Fibroblast of the conjunctiva (primary cell): ENCODE measurements around the gene NBPF11.
"Not testable (repeated sequence)": the region's sequence is repeated elsewhere in the genome, so short reads cannot be mapped to it uniquely, and the experiment has no call there.

Experiments used
- DNase-seq: peaks from one replicate; pipeline ENCODE4 v3.0.0-alpha.2; 2010; ENCODE audit warnings: low read depth

NBPF11 gene

DNA sequence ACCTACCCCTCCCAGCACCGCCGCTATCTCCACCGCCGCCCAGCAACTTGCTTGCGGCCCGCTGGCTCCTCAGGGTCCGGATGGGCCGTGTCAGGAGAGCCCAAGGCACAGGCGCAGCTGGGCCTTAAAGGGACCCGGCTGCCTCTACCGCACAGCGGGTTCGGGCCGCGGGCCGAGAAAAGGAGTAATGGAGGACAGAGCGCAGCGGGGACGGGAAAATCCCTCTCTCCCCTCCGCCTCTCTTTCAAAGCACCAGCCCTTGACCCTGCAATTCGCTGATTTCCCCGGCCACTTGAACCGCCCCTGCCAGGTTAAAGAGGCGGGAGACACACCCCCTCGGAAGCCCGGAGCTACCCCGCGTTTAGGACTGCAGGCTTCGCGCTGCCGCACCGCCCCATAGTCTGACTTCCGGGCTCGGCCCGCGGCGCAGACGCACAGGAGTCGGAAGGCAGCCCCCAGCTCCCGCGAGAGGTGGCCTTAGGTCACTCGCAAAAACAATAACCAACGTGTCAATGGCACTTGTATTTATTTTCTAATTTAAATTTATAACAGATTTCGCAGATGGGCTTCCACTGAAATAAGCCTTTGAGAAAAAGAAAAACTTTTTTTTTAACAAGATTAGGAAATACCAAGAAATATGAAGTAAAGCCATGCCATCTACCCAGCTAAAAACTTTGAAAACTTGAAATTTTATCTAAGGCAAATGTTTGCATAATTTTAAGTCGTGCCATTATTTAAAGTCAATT lies at the start of gene NBPF11:
TSS of gene NBPF11 (minus strand) at position 371 of the 746 bp plus-strand sequence. CDS start 25,278 bp downstream, outside the sequence.
- DNase-seq: peak; percentile 49

DNA sequence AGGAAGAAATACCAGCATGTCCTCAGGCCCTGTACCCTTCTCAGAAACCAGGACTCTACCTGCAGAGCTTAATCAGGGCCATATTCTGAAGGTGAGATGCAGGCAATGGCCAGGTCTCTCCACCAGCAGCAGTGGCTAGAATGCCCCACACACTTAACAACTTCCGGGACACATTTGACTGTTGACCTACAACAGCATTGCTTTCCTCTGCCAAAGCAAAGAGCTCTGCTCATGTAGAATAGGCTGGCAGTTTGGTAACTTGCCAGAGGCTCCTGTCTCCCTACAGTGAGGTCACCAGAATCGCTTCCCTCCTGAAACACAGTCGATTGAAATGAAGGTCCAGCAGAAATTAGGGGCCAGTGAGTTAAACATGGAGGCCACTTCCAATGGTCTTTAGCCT lies 45.3 kb upstream of the NBPF11 start:
- DNase-seq: not testable (repeated sequence)

- DNase-seq: not testable (repeated sequence)
Observed at GRCh38 chr1:148196949-148197348, 44.9 kb upstream of the NBPF11 start.

DNA sequence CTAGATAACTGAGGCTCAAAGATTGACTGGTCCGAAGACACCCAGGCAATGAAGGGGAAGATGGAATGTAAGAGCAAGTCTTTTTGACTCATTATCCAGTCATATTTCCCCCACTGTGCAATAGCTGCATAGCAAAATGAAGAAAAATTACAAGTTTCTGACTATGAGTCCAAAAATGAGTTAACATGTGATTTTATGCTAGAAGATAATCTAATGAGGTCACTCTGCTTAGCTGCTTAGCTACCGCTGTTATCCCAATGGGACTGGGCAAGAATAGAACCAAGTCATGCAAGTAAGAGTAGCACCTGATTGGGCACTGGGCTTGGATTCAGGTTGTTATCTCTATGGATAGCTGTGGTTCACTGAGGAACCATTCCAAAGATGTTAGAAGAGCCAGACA lies 43.0 kb upstream of the NBPF11 start:
- DNase-seq: not testable (repeated sequence)

GRCh38 chr1:148188768-148189167 lies 36.7 kb upstream of the NBPF11 start:
- DNase-seq: not testable (repeated sequence)

DNA sequence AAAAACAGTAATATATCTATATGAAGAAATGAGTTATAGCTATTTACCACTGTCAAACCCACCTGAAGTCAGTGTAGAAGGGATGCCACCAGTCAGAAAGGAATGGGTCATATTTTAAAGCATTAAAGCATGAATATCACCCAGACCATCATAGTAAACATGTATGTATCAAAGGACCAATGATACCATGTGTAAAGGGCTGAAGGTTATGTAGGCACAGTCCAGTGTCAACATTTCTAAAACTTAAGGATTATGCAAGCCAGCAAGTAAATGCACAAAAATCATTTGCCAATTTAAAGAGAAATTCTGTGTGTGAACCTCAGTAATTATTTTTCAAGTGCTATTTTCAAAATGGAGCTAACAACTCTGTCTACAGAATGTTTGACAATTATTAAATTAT lies 26.6 kb upstream of the NBPF11 start:
- not testable (repeated sequence) for DNase-seq

GRCh38 chr1:148175414-148175813 lies 23.3 kb upstream of the NBPF11 start:
- not testable (repeated sequence) for DNase-seq

- DNase-seq: not testable (repeated sequence)
Observed at GRCh38 chr1:148171995-148172394, 19.9 kb upstream of the NBPF11 start.

DNA sequence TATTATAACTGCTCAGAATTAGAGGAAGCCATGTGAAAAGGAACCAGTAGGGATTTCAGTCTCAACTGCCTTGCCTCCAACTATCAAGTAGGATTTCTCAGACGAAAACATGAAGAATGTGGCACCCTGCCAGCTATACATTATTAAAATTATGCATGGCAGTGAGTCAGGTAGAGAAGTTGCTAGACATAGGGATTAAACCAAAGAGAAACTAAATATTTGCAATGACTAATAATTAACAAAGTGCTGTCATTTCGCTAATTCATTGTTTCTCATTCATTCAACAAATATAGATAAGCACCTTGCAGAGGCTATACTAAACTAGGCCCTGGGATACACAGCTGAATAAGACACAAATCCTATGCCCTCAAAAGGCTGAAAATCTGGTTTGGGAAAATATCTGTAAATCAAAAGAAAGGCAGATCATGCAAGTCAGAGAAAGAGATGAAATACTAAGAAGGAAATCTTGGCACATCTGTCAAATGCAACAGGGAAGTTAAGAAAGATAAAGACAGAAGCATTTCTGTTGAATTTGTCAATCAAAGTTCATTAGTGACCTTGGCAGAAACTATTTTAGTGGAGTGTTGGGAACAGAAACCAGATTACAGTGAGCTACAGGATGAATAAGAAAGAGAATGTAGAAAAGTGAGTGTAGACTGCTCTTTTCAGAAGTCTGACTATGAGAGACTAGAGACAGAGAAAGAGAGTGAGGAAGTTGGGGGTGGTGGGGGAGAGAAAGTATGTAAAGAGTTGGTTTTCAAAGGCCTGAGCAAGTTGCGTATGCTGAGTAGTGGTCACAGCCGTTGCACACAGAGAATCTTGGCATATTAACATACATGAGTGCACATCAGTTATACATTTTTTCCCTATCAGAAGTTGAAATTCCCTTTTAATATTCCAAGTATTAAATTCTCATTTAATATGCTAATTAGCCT lies 14.7 kb upstream of the NBPF11 start:
- no peak for DNase-seq

DNA sequence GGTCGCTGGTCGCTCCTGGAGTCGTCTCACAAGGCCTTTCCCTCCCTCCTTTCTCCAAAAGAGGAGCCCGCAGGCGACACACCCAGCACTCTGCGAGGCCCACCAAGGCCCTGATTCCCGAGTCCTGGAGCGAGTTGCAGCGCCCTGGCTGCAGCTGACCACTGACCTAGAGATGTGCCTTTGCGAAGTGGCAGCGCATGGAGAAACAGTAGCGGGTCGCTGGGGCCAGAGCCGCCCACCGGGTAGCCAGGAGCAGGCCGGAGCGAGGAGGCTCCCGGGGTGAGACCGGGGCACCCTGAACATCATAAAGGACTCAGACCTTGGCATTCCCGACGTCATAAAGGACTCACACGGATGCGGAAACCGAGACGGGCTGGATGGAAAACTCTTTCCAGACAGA lies 10.3 kb upstream of the NBPF11 start:
- no peak for DNase-seq

DNA sequence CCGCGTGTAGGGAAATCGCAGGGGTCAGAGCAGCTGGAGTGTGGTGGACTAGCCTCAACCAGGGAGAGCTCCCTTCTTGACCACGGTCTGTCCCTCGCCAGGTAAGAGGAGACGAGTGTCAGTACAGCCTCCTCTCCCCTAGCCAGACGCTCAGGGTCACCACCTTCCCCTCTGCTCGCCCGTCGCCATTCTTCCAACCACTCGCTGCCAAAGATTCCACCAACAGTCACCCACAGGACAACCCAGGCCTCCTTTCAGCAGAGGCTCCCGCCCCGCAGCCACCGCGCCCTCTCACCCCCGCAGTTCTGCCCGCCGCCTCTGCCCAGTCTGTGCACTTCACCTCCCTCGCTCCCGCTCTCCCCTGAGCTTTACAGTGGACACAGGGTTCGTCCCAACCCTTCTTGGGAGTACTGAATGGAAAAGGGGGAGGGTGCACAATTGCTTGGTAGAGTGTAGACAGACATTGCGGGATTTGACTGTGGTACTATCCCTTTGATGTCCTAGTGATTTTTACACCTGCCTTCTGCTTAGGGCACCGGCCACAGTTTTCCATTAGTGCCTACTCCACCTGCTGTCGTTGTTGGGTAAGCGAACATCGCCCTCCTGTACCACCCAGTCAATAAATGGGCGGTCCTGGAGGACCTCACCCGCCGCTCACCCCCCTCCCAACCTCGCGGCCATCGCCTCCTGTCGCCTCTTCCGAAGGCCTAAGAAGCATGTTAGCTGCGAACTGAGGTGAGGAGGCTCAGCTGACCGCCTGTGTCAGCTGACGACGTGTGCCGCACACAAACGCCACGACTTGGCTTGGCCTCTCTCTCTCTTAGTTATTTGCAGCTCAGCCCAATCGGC lies 9.2 kb upstream of the NBPF11 start:
- no peak for DNase-seq

DNA sequence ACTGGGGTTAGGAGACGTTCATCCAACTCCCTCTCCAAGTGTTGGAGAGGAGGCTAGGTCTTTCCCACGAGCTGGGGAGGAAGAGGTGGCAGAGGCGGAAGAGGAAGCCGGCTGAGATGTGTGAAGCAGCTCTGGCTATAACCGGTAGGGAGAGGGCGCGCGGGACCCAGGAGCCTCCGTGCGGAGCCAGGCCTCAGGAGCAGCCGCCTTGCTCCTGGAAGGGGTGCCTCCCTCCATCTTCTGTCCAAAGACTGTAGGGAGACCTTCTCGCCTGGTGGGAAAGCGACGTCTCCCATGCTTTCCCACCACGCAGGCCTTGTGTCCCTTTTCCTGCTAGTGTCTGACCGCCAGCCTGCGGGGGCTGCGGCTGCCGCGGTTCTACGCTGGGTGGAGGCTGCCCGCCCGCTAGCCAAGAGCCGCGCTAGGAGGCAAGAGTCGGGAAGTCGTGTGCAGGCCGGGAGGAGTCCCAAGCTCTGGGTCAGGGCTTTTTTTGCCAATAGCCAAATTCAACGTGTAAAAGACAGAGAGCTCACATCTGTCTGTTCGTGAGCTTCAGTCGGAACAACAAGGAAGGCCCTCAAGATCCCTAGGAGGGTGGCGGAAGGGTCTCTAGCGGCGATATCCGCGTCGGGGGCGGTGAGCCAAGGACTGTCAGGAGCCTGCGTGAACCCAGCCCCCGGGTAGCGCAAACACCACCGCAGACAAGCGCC lies 8.4 kb upstream of the NBPF11 start:
- no peak for DNase-seq

GRCh38 chr1:148160048-148160342 lies 7.9 kb upstream of the NBPF11 start:
- DNase-seq: no peak

GRCh38 chr1:148158341-148159003 lies 6.4 kb upstream of the NBPF11 start:
- no peak for DNase-seq

DNA sequence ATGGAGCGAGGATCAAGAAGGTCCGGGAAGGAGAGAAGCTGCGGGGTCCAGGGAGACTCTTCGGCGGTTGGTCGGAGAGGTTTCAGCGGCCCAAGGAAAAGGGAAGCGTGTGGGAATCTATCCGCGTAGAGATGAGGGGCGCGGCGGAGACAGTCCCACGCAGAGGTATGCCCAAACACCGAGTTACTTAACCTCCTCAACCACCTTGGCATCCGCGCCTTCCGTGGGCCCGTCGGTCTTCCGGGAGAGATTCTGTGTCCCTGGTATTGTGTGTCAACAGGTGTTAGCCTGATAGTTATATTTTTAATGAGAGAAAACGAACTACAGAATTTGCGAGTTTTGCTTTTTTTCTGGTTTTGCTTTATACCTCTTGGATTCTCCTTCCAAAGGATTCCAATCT lies 5.7 kb upstream of the NBPF11 start:
- not testable (repeated sequence) for DNase-seq

DNA sequence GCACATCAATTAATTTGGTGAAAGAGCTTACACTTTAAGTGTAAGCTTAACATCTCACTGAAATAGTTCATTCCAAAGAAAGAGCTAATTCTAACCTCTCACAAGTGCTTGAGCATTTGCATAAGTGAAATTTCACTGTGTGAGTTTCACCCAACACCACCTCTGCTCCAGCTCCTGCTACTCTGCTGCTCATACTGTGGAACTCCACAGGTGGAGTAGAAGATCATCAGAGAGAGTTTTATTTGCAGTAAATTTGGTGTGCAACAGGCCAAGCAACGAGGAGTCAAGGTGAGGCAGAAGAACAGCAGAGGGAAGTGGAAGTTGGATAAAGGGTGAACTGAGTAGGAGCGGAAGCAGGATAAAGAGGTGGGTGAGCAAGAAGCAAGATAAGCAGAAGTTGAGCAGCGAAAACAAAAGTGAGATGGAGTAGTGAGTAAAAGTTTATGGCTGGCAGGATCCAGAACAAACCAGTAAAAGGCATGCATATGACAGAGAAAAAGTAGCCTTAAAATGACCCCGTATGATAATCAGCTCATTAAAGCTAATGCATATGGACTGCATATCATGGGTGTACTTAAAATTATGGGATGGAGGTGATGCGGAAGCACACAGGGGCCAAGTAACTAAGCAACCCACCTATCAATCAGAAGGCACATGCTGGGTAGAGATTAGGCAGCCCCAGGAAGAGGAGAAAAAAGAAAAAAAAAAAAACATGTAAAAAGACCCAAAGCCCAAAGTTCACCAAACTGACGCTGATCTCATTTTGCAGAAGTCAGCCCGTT lies 3.6 kb upstream of the NBPF11 start:
- not testable (repeated sequence) for DNase-seq

- not testable (repeated sequence) for DNase-seq
Observed at GRCh38 chr1:148152795-148153194, 714 bp upstream of the NBPF11 start.

DNA sequence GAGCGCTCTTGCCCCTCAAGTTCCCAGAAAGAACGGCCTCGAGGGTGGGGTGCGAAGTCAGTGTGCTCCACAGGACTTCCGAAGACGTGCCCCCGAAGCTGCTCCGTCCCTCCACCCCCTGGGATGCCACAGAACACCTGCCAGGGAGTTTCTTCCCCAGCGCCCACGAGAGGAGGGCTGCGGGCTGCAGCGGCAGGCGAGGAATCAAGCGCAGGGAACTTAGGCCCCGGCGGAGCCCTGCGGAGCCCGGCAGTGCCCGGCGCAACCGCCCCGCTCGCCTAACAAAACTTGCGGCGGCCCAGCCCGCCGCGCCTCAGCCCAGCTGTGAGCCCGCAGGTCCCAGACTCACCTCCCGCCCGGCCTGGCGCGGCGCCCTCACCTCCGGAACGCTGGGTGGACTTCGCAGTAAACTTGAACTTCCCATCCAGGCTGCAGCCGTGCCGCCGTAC lies 686 bp downstream of the NBPF11 start:
- DNase-seq: not testable (repeated sequence)

DNA sequence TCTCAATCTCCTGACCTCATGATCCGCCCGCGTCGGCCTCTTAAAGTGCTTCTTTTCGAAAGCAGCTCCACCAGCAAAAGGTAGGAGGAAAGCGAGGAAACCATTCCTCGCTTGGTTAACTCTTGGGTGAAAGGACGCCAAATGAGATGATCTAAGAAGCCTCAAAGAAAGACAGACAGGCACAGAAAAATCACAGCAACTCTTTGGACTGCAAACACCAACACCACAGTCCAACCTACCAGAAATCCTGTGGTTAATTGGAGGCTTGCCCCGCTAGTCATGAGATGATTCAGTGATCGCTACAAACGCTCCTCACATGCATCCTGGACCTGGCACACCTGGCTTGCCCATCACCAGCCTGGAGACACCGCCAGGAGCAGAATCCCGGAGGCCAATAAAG lies 1.1 kb downstream of the NBPF11 start:
- DNase-seq: not testable (repeated sequence)

DNA sequence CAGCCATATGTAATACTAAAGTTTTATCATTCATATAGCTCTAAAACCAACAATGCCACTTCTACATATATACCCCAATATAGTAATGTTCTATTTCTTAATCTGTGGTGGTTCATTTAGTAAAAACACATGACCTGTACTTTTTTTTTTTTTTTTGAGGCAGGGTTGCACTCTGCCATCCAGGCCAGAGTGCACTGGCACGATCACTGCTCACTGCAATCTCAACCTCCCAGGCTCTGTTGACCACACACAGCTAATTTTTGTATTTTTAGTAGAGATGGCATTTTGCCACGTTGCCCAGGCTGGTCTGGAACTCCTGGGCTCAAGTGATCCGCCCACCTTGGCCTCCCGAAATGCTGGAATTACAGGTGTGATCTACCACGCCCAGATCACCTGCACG lies 2.1 kb downstream of the NBPF11 start:
- not testable (repeated sequence) for DNase-seq
